CD4-positive, alpha-beta T cell treated with Interleukin-1 beta for 1 hour (primary cell): Measurements from ENCODE around the gene RASIP1.
A peak's percentile ranks its signal among the peaks of the same experiment; 100 is the strongest.
"Not testable (repeated sequence)": the region's sequence is repeated elsewhere in the genome, so short reads cannot be mapped to it uniquely, and the experiment has no call there.

Experiments used
- DNase-seq, 2 donors: peaks; one replicate each; pipeline ENCODE4 v3.0.0-alpha.2; 2020 to 2022

RASIP1 gene

GRCh38 chr19:48728911-48729664 is 11.3 kb downstream of the RASIP1 start:
- DNase-seq, result no peak

GRCh38 chr19:48726556-48726955 is 13.9 kb downstream of the RASIP1 start:
- peak; percentile 68 to 69 for DNase-seq

- peak; percentile 51 to 71 for DNase-seq
Observed at GRCh38 chr19:48724796-48725753, 15.3 kb downstream of the RASIP1 start.

GRCh38 chr19:48722196-48722708 is 18.2 kb downstream of the RASIP1 start:
- DNase-seq, result no peak

- peak; percentile 94 to 95 for DNase-seq
Observed at GRCh38 chr19:48720613-48721296, 19.7 kb downstream of the RASIP1 start.

- no peak for DNase-seq
Observed at GRCh38 chr19:48720251-48720612, 20.2 kb downstream of the RASIP1 start.

GRCh38 chr19:48719263-48720171 is 20.9 kb downstream of the RASIP1 start, which contains the start of gene MAMSTR:
TSS of gene MAMSTR (minus strand) at chr19:48719725. CDS start at chr19:48719031, 694 bp downstream.
- no peak for DNase-seq

- no peak for DNase-seq
Observed at GRCh38 chr19:48718711-48719231, 21.6 kb downstream of the RASIP1 start.

GRCh38 chr19:48718106-48718505 is 22.3 kb downstream of the RASIP1 start:
- DNase-seq, result not testable (repeated sequence)

- DNase-seq, result no peak
Observed at GRCh38 chr19:48716562-48717291, 23.7 kb downstream of the RASIP1 start.

- DNase-seq, result no peak
Observed at GRCh38 chr19:48715681-48716171, 24.7 kb downstream of the RASIP1 start.

GRCh38 chr19:48714759-48715675 is 25.4 kb downstream of the RASIP1 start:
- DNase-seq, result no peak

- DNase-seq, result peak; percentile 99
Observed at GRCh38 chr19:48713864-48714755, 26.3 kb downstream of the RASIP1 start.

- no peak for DNase-seq
Observed at GRCh38 chr19:48713041-48713863, 27.2 kb downstream of the RASIP1 start.

GRCh38 chr19:48711106-48711662 is 29.2 kb downstream of the RASIP1 start:
- no peak for DNase-seq

GRCh38 chr19:48708471-48708870 is 31.9 kb downstream of the RASIP1 start:
- DNase-seq, result no peak

GRCh38 chr19:48705431-48705830 is 35.0 kb downstream of the RASIP1 start:
- DNase-seq, result no peak
